A549 (cell line): ENCODE measurements around the gene SLC47A2. TPM values are rescaled to one million over a fixed set of nuclear protein-coding genes. Genes with fewer than 3 reads are reported as not detected.

ENCODE experiments used
- ATAC-seq, 2 experiments: fragments of 200-7000 bp in 1 of 2; fragments of >200 bp in 1 of 2; cut with Nextera tagmentation in 1 of 2; cut with Tn5 transposase in 1 of 2; 3 replicates each; pipeline versions ENCODE4 v1.8.0 to v1.9.1; 2018 to 2020; ENCODE audit warnings: mild to moderate bottlenecking in 1 of 2, moderate library complexity in 1 of 2
- CTCF ChIA-PET: fragments of 300-600 bp; sonication (Branson Sonifier 250); formaldehyde crosslinking; extraction: SDS; loops from one replicate; lab custom pipeline; 2021; ENCODE audit warnings: antibody characterized with exemption, inconsistent platforms; lab: Yijun Ruan, JAX
- POLR2A ChIA-PET: fragments of 350-600 bp; formaldehyde crosslinking; extraction: SDS; loops from one replicate; lab custom pipeline; 2021; ENCODE audit warnings: antibody characterized with exemption, inconsistent platforms; lab: Yijun Ruan, JAX
- DNase-seq, 2 experiments: peaks; one replicate each; pipeline versions ENCODE4 v3.0.0 to v3.0.0-alpha.2; 2011 to 2016; ENCODE audit warnings: low read depth in 1 of 2, low spot score in 1 of 2
- FAIRE-seq: peaks from 2 replicates; lab custom pipeline; 2011; peaks lifted over from hg19 to GRCh38; lab: Jason Lieb, UNC
- H3K27ac ChIP-seq, 2 experiments: fragments of >200 bp; sonication (Bioruptor Twin); formaldehyde crosslinking; 3 replicates each; pipeline ENCODE4 v1.5.1; 2016 to 2017
- H3K4me1 ChIP-seq: fragments of >200 bp; sonication (Bioruptor Twin); formaldehyde crosslinking; 3 replicates; pipeline ENCODE4 v1.6.1; 2016
- H3K4me2 ChIP-seq: fragments of >200 bp; sonication (Bioruptor Twin); formaldehyde crosslinking; 3 replicates; pipeline ENCODE4 v1.6.1; 2016
- H3K4me3 ChIP-seq: fragments of >200 bp; sonication (Bioruptor Twin); formaldehyde crosslinking; 3 replicates; pipeline ENCODE4 v1.5.1; 2016
- H3K9me3 ChIP-seq: fragments of >200 bp; sonication (Bioruptor Twin); formaldehyde crosslinking; 3 replicates; pipeline ENCODE4 v1.6.1; 2016
- ATOH8 ChIP-seq: fragments of 250-450 bp; sonication (Bioruptor Pico); IDR thresholded peaks from 2 replicates; pipeline ENCODE4 v1.5.0; 2020; ENCODE audit warnings: low read depth, mild to moderate bottlenecking, moderate library complexity
- CBX8 ChIP-seq: fragments of 200-600 bp; sonication (generic); IDR thresholded peaks from 2 replicates; pipeline ENCODE4 v1.6.1; 2016
- CHD2 ChIP-seq: fragments of 150-350 bp; IDR thresholded peaks from 2 replicates; pipeline ENCODE4 v1.6.1; 2014; ENCODE audit warnings: low read length; ENCODE audit not compliant: partially characterized antibody
- CTCF ChIP-seq: fragments of >200 bp; sonication (Bioruptor Twin); formaldehyde crosslinking; IDR thresholded peaks from 3 replicates; pipeline ENCODE4 v1.5.1; 2016
- EHF ChIP-seq: fragments of 250-450 bp; sonication (Bioruptor Pico); IDR thresholded peaks from 2 replicates; pipeline ENCODE4 v1.5.0; 2020; ENCODE audit warnings: mild to moderate bottlenecking
- FOSB ChIP-seq: fragments of 250-450 bp; sonication (Bioruptor Pico); IDR thresholded peaks from 2 replicates; pipeline ENCODE4 v1.5.0; 2020; ENCODE audit warnings: mild to moderate bottlenecking, moderate library complexity
- FOSL2 ChIP-seq, 2 experiments: fragments of 450-650 bp in 1 of 2; fragments of >200 bp in 1 of 2; sonication (Bioruptor Twin) in 1 of 2; formaldehyde crosslinking; IDR thresholded peaks; 2 replicates each; pipeline versions ENCODE4 v1.5.0 to v1.6.1; 2016 to 2020; ENCODE audit warnings: mild to moderate bottlenecking in 1 of 2, moderate library complexity in 1 of 2
- HEYL ChIP-seq: fragments of 250-450 bp; sonication (Bioruptor Pico); IDR thresholded peaks from 2 replicates; pipeline ENCODE4 v1.8.0; 2021; ENCODE audit warnings: mild to moderate bottlenecking, moderate library complexity
- HMGXB4 ChIP-seq: fragments of 250-450 bp; sonication (Bioruptor Pico); IDR thresholded peaks from 2 replicates; pipeline ENCODE4 v1.5.0; 2021; ENCODE audit warnings: mild to moderate bottlenecking, moderate library complexity, borderline replicate concordance
- HOXA7 ChIP-seq: fragments of 250-450 bp; sonication (Bioruptor Pico); IDR thresholded peaks from 2 replicates; pipeline ENCODE4 v1.5.0; 2020; ENCODE audit warnings: mild to moderate bottlenecking, moderate library complexity
- HOXB5 ChIP-seq: fragments of 250-450 bp; sonication (Bioruptor Pico); IDR thresholded peaks from 2 replicates; pipeline ENCODE4 v1.5.0; 2020; ENCODE audit warnings: mild to moderate bottlenecking, moderate library complexity
- JUN ChIP-seq, 2 experiments: fragments of >200 bp; sonication (Bioruptor Twin); formaldehyde crosslinking; IDR thresholded peaks; 2 replicates in 1 of 2; 3 replicates in 1 of 2; pipeline ENCODE4 v1.6.1; 2016 to 2017
- KDM1A ChIP-seq: fragments of 200-600 bp; sonication (generic); IDR thresholded peaks from 2 replicates; pipeline ENCODE4 v1.6.1; 2016; ENCODE audit warnings: low read depth, mild to moderate bottlenecking
- MAX ChIP-seq: IDR thresholded peaks from 2 replicates; pipeline ENCODE4 v1.6.1; 2012
- MAZ ChIP-seq: fragments of 150-350 bp; IDR thresholded peaks from 2 replicates; pipeline ENCODE4 v1.6.1; 2014; ENCODE audit warnings: antibody characterized with exemption, low read depth, low read length, borderline replicate concordance
- MYC ChIP-seq: IDR thresholded peaks from 2 replicates; pipeline ENCODE4 v1.6.1; 2012; ENCODE audit warnings: mild to moderate bottlenecking, inconsistent platforms, low read length, improper control_type of control experiment, borderline replicate concordance
- POLR2A ChIP-seq: IDR thresholded peaks from 2 replicates; pipeline ENCODE4 v1.6.1; 2012; ENCODE audit warnings: mild to moderate bottlenecking, low read length
- RARB ChIP-seq: fragments of 250-450 bp; sonication (Bioruptor Pico); IDR thresholded peaks from 2 replicates; pipeline ENCODE4 v1.8.0; 2021; ENCODE audit warnings: mild to moderate bottlenecking, moderate library complexity
- RFX5 ChIP-seq: fragments of 450-650 bp; IDR thresholded peaks from 2 replicates; pipeline ENCODE4 v1.7.1; 2014; ENCODE audit warnings: antibody characterized with exemption, mild to moderate bottlenecking, moderate library complexity
- SMC3 ChIP-seq: fragments of >200 bp; sonication (Bioruptor Twin); formaldehyde crosslinking; IDR thresholded peaks from 3 replicates; pipeline ENCODE4 v1.6.1; 2018; ENCODE audit warnings: inconsistent platforms
- TFCP2L1 ChIP-seq: fragments of 250-450 bp; sonication (Bioruptor Pico); IDR thresholded peaks from 2 replicates; pipeline ENCODE4 v1.5.0; 2021; ENCODE audit warnings: mild to moderate bottlenecking
- TP53 ChIP-seq: fragments of 250-450 bp; sonication (Bioruptor Pico); IDR thresholded peaks from 2 replicates; pipeline ENCODE4 v1.5.0; 2021; ENCODE audit warnings: mild to moderate bottlenecking, moderate library complexity
- WGBS: methylation state at CpG from one replicate; pipeline ENCODE4 v1.1.6; 2017; ENCODE audit errors: missing lambda C conversion rate; 5-methylcytosine and 5-hydroxymethylcytosine counted together
- polyA plus RNA-seq, 4 experiments: library from polyadenylated mRNA; depleted of rRNA in 3 of 4; stranded (reverse); fragments of >200 nt; fragmentation: RNase III in 1 of 4; extraction: RNeasy Plus Mini Kit Qiagen cat#74134 plus additional on column Dnase treatment in 1 of 4; gene quantifications; 2 replicates in 3 of 4; 3 replicates in 1 of 4; pipeline ENCODE4 v1.2.3, GENCODE V29; 2011 to 2017
- TF ChIP-seq, protein P1 (sequence below): IDR thresholded peaks from 2 replicates; pipeline ENCODE4 v1.6.1; 2012
- TF ChIP-seq, protein P2 (sequence below): IDR thresholded peaks from 2 replicates; pipeline ENCODE4 v1.6.1; 2012; ENCODE audit warnings: low read depth, borderline replicate concordance

SLC47A2 gene
- polyA plus RNA-seq, 2 of the 4 experiments (the other 2 are of a cell fraction), result 0.13 to 0.27 TPM

- ATAC-seq, result no peak
- peak overlapping the region; percentile 98 to 100 for H3K27ac ChIP-seq
Measured at GRCh38 chr17:19755392-19755791, 39.0 kb upstream of the SLC47A2 start.

DNA sequence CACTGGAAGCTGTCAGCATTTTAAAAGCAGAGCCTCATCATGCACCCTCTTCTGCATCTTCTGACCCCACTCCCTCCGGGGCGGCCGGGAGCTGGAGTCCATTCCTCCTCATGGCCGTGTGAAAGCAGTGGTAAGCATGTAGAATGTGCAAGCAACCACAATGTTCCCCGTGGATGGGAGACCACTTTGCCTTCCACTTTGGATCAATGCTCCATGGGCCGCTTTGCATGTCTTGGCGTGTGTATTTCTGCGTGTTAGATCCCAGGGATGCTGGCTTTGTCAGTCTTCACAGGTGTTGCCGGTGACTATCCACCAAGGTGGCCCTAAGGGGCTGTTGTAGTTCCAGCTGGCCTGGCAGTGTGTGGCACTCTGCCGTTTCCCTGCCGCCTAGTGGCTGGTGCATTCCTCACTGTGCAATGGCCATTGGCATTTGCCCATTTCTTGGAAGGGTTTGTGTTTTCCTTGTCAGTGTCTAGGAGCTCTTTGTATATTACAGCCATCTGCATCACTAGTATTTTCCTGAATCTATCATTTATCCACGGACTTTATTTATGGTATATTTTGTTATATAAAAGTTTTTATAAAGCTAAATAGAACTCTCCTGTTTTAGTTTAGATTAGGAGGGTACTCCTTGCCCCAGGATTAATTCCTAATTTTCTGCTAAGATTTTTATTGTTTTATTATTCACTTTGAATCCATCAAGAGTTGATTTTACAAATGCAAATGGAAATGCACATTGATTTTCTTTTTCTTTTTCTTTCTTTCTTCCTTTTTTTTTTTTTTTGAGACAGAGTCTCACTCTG is 37.5 kb upstream of the SLC47A2 start:
- H3K4me2 ChIP-seq, result peak overlapping the region; percentile 77
- FAIRE-seq (peak; percentile 99), ATAC-seq (peak; percentile 66 to 72), DNase-seq (peak; percentile 89 to 91)
- H3K4me1 ChIP-seq, result peaks cover 61% of the 10 kb centered on the region
- H3K27ac ChIP-seq, result peak overlapping the region; percentile 98 to 100
- POLR2A ChIA-PET, result interaction anchor here (0.8 to 5.6 kb wide), 13 partner anchors 9 to 391 kb away, joined by 3 to 87 read pairs (median 7); partner anchors contain the start of genes ALDH3A2, B9D1 and MAPK7
- H3K4me3 ChIP-seq, result peak overlapping the region; percentile 8; the same call in 1 of the 3 replicates
- CTCF ChIA-PET, result interaction anchor here (0.6 to 22.4 kb wide), 43 partner anchors 4 to 426 kb away, joined by 3 to 681 read pairs (median 5); partner anchors contain the start of genes ALDH3A1, ALDH3A2, B9D1 and SLC47A1
- no peaks in the 10 kb centered on the region for H3K9me3 ChIP-seq
- WGBS, result 3% methylated on average over 12 of the region's 12 CpGs
- TF ChIP-seq HOXA7, result peak; percentile 86
- TF ChIP-seq FOSL2 (IDR thresholded peaks at IDR 0.05), result no peak
- TF ChIP-seq FOSL2 (CRISPR knock-in tag; IDR thresholded peaks at IDR 0.05), result peak; percentile 24; the same call in 1 of the 2 replicates
- TF ChIP-seq FOSB (CRISPR knock-in tag), result peak; percentile 94
- peak; percentile 95 for TF ChIP-seq EHF (CRISPR knock-in tag)
- peak; percentile 89 for TF ChIP-seq TFCP2L1 (CRISPR knock-in tag)
- peak; percentile 98 for TF ChIP-seq TP53 (CRISPR knock-in tag)
- 0 out of 2 replicates have a peak, but pooled peaks have one; percentile 79 for TF ChIP-seq HEYL (CRISPR knock-in tag)
- no peak for TF ChIP-seq KDM1A
- TF ChIP-seq MAX, result peak; percentile 95
- TF ChIP-seq, protein P1, sequence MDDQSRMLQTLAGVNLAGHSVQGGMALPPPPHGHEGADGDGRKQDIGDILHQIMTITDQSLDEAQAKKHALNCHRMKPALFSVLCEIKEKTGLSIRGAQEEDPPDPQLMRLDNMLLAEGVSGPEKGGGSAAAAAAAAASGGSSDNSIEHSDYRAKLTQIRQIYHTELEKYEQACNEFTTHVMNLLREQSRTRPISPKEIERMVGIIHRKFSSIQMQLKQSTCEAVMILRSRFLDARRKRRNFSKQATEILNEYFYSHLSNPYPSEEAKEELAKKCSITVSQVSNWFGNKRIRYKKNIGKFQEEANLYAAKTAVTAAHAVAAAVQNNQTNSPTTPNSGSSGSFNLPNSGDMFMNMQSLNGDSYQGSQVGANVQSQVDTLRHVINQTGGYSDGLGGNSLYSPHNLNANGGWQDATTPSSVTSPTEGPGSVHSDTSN, result peak; percentile 54; the same call in 1 of the 2 replicates
- TF ChIP-seq POLR2A, result peak; percentile 44
- TF ChIP-seq HMGXB4 (CRISPR knock-in tag), result 0 out of 2 replicates have a peak, but pooled peaks have one; percentile 51
- TF ChIP-seq CTCF, result peak; percentile 86
- no peak for TF ChIP-seq CHD2
- peak; percentile 65 for TF ChIP-seq MYC
- no peak for TF ChIP-seq CBX8
- TF ChIP-seq ATOH8 (CRISPR knock-in tag), result peak; percentile 96
- peak in 1 of 2 experiments; percentile 18; a peak in 3 of 5 replicates for TF ChIP-seq JUN (IDR thresholded peaks at IDR 0.05)
- TF ChIP-seq RARB, result peak; percentile 75; the same call in 1 of the 2 replicates
- TF ChIP-seq RFX5, result no peak; the same call in 1 of the 2 replicates
- TF ChIP-seq SMC3, result peak; percentile 91
- TF ChIP-seq, protein P2, sequence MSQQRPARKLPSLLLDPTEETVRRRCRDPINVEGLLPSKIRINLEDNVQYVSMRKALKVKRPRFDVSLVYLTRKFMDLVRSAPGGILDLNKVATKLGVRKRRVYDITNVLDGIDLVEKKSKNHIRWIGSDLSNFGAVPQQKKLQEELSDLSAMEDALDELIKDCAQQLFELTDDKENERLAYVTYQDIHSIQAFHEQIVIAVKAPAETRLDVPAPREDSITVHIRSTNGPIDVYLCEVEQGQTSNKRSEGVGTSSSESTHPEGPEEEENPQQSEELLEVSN, result peak; percentile 66; the same call in 1 of the 2 replicates
- TF ChIP-seq HOXB5 (CRISPR knock-in tag), result peak; percentile 94

More at GRCh38 chr17:19755392-19755791, 39.0 kb upstream of the SLC47A2 start:
- H3K4me2 ChIP-seq, result no peak overlapping the region
- ChIA-PET CTCF (interaction anchor here (0.6 to 22.4 kb wide), 11 partner anchors 5 to 393 kb away, joined by 3 to 681 read pairs (median 9); partner anchors contain the start of genes ALDH3A1, ALDH3A2 and B9D1), POLR2A (interaction anchor here (5.6 kb wide), 1 partner anchor 107 kb away, joined by 87 read pairs; the partner anchor contains the start of gene ALDH3A2)
- H3K4me1 ChIP-seq, result peaks cover 45% of the 10 kb centered on the region
- DNase-seq, result no peak
- H3K4me3 ChIP-seq, result no peak overlapping the region
- H3K9me3 ChIP-seq, result no peaks in the 10 kb centered on the region
- WGBS, result 92% methylated on average over 6 of the region's 6 CpGs
- peak; percentile 58; the same call in 1 of the 2 replicates for TF ChIP-seq MAX
- TF ChIP-seq, protein P2, result peak; percentile 73
- no peak for TF ChIP-seq MAZ
- no peak for FAIRE-seq
